T47D (cell line): ENCODE measurements around the gene PAK1.

ENCODE experiments used
- DNase-seq, 2 experiments: peaks; one replicate each; pipeline versions ENCODE4 v3.0.0 to v3.0.0-alpha.2; 2011 to 2012; ENCODE audit warnings: low read depth in 1 of 2, low spot score in 1 of 2
- JUND ChIP-seq: IDR thresholded peaks from 2 replicates; pipeline ENCODE4 v1.6.1; 2012; ENCODE audit warnings: low read depth
- in situ Hi-C: cut with HindIII; loops from 2 replicates; pipeline ENCODE4 v1.10.0; 2016; ENCODE audit warnings: low sequenced_read_pairs, low pct_unique_long_range_greater_than_20kb

PAK1 gene

GRCh38 chr11:77381729-77382665 is 91.9 kb downstream of the PAK1 start:
- DNase-seq, result no peak
- no peak for TF ChIP-seq JUND
- in situ Hi-C loops, result no loop called here

- no peak for DNase-seq
- in situ Hi-C loops, result no loop called here
- TF ChIP-seq JUND, result no peak
These were observed 94.0 kb downstream of the PAK1 start for GRCh38 chr11:77379934-77380333.

GRCh38 chr11:77379253-77379652 is 94.6 kb downstream of the PAK1 start:
- in situ Hi-C loops, result no loop called here
- TF ChIP-seq JUND, result no peak
- no peak for DNase-seq

- TF ChIP-seq JUND, result no peak
- in situ Hi-C loops, result no loop called here
- DNase-seq, result no peak
These were observed 96.2 kb downstream of the PAK1 start for GRCh38 chr11:77377734-77378133.

GRCh38 chr11:77375107-77375506 is 98.8 kb downstream of the PAK1 start:
- in situ Hi-C loops, result no loop called here
- no peak for TF ChIP-seq JUND
- no peak for DNase-seq

GRCh38 chr11:77374611-77375031 is 99.3 kb downstream of the PAK1 start:
- DNase-seq, result peak in 1 of 2 experiments; percentile 13
- in situ Hi-C loops, result no loop called here
- no peak for TF ChIP-seq JUND

- in situ Hi-C loops, result no loop called here
- no peak for TF ChIP-seq JUND
- no peak for DNase-seq
These were observed 99.8 kb downstream of the PAK1 start for GRCh38 chr11:77374108-77374507.

- TF ChIP-seq JUND, result no peak
- in situ Hi-C loops, result no loop called here
- peak in 1 of 2 experiments; percentile 10 for DNase-seq
These were observed 101.2 kb downstream of the PAK1 start for GRCh38 chr11:77372726-77373125.

GRCh38 chr11:77371646-77372045 is 102.2 kb downstream of the PAK1 start:
- in situ Hi-C loops, result no loop called here
- no peak for DNase-seq
- TF ChIP-seq JUND, result no peak

GRCh38 chr11:77370217-77370616 is 103.7 kb downstream of the PAK1 start:
- DNase-seq, result no peak
- in situ Hi-C loops, result no loop called here
- no peak for TF ChIP-seq JUND

- DNase-seq, result peak in 1 of 2 experiments; percentile 64
- in situ Hi-C loops, result no loop called here
- no peak for TF ChIP-seq JUND
These were observed 112.7 kb downstream of the PAK1 start for GRCh38 chr11:77361184-77361583.

- TF ChIP-seq JUND, result no peak
These were observed 114.4 kb downstream of the PAK1 start for GRCh38 chr11:77359481-77359880.

GRCh38 chr11:77353131-77353530 is 120.8 kb downstream of the PAK1 start:
- TF ChIP-seq JUND, result no peak
- in situ Hi-C loops, result no loop called here
- no peak for DNase-seq

More at GRCh38 chr11:77359481-77359880, 114.4 kb downstream of the PAK1 start:
- no peak for DNase-seq
- in situ Hi-C loops, result no loop called here
